Stimulated activated CD4-positive, alpha-beta T cell treated with anti-CD3 and anti-CD28 coated beads, Interleukin-15, amount 100 ng/mL, for 1 hour (primary cell): ENCODE data around the gene ARF6.
"Not testable (repeated sequence)": the region's sequence is repeated elsewhere in the genome, so short reads cannot be mapped to it uniquely, and the experiment has no call there.

Source experiments
- DNase-seq, 2 donors: peaks; one replicate each; pipeline ENCODE4 v3.0.0-alpha.2; 2020; ENCODE audit warnings: low read depth in 1 of 2, low spot score in 1 of 2

Gene ARF6

DNA sequence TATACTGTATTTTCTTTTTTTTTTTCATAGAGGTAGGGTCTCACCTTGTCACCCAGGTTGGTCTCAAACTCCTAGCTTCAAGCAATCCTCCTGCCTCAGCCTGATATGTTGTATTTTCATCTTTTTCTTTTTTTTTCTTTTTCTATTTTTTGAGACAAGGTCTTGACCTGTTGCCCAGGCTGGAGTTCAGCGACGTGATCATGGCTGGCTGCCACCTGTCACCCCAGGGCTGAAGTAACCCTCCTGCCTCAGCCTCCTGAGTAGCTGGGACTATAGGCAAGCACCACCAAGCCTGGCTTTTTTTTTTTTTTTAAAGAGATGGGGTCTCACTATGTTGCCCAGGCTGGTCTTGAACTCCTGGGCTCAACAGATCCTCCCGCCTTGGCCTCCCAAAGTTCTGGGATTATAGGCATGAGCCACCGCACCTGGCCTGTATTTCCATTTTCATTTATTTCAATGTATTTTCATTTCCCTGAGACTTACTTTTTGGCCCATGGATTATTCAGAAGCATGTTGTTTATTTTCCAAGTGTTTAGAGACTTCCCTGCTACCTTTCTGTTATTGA, 16.2 kb upstream of the ARF6 start:
- DNase-seq: no peak

- no peak for DNase-seq
Measured at GRCh38 chr14:49879646-49880204, 13.2 kb upstream of the ARF6 start.

DNA sequence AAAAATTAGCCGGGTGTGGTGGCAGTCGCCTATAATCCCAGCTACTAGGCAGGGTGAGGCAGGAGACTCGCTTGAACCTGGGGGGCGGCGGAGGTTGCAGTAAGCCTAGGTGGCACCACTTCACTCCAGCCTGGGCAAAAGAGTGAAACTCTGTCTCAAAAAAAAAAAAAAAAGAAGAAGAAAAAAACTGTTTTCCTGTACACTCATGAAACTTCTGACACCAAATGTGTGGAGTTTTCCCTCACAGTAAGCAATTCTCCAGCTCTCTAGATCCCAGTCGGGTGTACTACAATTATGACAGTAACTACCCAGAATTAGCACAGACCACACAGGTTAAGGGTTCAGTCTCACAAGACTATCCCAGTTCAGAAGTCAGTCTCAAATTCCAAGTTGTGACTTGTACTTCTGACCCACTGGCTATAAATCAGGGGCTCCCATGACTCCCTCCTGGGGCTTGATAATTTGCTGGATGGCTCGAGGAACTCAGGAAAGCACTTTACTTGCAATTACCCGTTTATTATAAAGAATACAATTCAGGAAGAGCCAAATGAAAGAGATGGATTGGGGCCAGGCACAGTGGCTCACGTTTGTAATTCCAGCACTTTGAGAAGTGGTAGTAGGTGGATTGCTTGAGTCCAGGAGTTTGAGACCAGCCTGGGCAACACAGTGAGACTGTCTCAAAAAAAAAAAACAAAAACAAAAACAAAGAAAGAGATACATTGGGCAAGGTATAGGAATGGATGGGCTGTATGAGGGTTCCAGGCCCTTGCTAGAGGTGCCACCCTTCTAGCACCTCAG, 12.4 kb upstream of the ARF6 start:
- DNase-seq: no peak

DNA sequence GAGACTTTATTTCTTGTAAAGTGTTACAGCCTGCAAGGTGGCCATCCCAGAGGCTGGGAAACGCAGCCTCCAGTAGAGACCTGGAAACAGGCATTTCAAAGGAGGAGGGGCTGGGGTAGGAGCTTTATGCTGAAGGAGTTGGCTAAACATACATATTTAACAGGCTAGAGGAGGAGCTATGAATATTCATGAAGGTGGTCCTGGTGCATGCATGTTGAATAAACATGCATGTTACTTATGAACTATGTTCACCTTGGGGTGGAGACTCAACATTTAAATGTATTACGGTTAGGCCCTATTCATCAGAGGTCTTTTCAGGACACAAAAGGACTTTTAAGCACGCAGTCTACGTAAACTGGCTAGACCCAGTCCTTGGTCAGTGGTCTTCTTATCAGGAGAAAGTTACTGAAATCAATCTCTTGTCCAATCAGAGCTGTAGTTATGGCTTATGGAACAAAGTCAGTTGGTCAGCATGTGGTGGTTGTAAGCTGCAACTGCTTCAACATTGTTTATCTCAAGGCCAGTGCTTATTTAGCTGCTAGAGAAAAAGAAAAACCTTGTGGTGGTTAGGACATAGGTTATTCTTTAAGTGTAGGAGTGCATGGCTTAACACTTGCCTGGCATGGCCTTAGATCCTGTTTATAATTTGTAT, 11.4 kb upstream of the ARF6 start:
- DNase-seq: no peak

DNA sequence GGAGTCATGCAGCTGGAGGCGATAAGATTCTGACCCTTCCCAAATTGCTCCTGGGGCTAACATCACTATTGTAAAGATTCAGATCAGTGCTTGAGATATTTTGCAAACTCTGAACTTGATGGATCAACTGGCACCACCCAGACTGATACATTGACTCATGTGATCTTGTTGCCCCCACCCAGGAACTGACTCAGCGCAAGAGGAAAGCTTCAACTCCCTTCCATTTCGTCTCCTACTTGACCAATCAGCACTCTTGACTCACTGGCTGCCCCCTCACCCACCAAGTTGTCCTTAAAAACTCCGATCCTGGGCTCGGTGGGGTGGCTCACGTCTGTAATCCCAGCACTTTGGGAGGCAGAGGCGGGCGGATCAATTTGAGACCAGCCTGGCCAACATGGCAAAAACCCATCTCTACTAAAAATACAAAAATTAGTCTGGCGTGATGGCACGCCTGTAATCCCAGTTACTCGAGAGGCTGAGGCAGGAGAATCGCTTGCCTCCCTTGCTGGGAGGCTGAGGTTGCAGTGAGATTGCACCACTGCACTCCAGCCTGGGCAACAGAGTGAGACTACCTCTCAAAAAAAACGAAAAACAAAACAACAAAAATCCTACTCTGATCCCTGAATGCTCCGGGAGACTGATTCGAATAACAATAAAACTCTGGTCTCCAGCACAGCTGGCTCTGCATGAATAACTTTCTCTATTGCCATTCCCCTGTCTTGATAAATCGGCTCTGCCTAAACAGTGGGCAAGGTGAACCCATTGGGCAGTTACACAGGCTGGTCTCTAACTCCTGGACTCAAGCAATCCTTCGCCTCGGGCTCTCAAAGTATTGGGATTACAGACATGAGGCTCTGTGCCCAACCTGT, 9.8 kb upstream of the ARF6 start:
- DNase-seq: no peak

- DNase-seq: no peak
Measured at GRCh38 chr14:49886523-49886922, 6.4 kb upstream of the ARF6 start.

DNA sequence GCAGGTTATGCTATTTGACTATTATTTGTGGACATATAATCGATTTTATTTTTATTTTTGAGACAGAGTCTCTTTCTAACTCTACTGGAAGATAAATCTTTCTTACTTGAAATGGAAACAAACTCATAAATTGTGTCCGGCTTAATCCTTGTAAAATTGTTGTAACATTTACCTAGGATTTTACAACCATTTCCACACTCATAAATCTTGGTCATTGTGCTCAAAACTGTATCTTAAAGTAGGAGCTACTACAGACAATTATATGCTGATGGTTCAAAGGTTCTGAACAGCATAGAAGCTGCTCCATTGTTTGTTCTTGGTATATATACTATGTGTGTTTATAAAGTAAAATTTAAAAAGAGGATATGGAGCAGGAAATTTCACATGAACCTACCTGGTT, 4.6 kb upstream of the ARF6 start:
- DNase-seq: no peak

DNA sequence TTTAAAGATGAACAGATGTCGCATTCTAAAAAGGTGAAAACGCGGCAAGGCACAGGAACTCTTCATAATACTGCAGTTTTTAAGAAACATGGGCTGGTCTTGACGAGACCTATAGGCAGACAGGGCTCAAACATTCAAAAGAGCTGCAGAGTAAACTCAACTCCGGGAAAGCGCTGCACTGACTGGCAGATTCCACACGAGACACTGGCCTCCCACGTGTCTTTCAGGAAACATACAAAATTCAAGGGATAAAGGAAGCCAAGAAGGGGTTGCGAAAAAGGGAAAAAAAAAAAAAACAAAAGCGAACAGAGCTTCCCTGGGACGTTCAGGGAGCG, 614 bp upstream of the ARF6 start:
- DNase-seq: peak in 1 of 2 donors; percentile 13

- DNase-seq: peak; percentile 49 to 65
Measured at GRCh38 chr14:49893309-49894213, 679 bp downstream of the ARF6 start.

DNA sequence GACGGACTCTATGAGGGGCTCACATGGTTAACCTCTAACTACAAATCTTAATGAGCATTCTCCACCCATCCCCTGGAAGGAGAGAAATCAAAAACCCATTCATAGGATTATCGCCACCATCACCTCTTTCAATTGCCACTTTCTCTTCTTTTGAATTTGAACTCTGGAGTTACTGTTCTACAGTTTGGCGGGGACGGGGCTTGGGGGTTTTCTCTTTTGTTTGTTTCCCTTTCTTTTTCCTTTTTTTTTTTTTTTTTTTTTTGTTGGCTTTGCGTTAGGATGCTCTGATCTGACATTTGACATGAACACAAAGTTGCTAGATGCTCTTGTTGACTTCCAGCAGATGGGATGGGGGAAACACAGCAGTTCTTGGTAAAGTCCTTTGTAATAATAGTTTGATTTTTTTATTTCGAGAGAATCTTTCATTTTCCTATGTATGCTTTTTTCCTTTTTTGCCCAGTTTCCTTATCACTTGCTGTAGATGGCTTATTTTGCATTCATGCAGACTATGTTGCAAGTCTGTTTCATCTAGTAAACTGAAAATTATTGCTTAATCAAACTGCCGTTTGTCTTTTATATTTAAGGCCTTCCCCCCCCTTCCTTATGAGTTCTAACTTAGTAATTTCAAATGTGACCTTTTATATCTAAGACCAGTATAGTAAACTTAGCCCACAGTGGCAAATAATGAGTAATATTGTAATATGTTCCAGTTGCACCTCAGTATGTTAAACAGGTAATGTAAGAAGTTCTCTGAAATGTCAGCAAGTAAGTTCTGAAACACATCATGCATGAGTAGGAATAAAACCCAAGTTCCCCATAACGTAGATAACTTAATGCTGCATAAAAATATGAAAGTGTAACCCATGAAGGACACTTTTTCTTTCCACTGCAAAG, 1.6 kb downstream of the ARF6 start:
- not testable (repeated sequence) for DNase-seq

GRCh38 chr14:49895480-49895879, 2.6 kb downstream of the ARF6 start:
- DNase-seq: no peak

DNA sequence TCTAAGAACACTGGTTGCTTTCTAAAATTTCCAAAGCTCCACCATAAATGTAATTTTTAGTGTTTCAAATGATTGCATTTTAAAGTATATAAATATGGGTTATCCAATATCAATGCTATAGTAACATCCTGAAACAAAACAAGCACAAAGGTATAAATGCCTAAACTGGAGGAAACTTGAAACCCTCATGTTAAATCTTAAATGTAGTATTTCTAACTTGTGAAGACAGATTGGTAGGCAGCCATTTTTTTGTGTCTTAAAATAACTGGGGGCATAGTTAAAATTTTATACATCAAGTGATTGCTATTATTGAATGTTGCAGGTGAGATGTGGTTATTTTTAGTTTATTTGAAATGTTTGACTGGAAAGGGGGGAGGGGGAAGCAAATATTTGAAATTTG, 3.4 kb downstream of the ARF6 start:
- not testable (repeated sequence) for DNase-seq

GRCh38 chr14:49896966-49897365, 4.1 kb downstream of the ARF6 start:
- no peak for DNase-seq

GRCh38 chr14:49897414-49897813, 4.5 kb downstream of the ARF6 start:
- DNase-seq: no peak

DNA sequence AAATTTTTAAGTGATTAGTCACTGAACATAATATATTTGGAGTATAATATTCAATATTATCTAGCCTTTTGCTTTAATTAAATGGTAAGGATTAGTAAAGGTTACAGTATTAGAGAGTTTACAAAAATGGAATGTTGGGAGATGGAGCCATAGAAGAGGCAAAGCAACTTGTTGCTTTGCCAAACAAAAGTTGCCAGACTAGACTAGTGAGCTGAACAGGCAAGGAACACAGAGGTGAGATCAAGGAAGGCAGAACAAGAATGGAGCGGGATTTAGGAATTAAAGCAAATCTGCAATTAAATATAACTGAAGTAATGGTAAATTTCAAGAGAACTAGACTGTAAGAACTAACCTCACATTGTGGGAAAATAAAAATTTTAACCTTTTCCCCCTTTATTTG, 5.1 kb downstream of the ARF6 start:
- DNase-seq: no peak

- DNase-seq: no peak
Measured at GRCh38 chr14:49898485-49898884, 5.6 kb downstream of the ARF6 start.

- no peak for DNase-seq
Measured at GRCh38 chr14:49900973-49901372, 8.1 kb downstream of the ARF6 start.

GRCh38 chr14:49902679-49903246, 9.9 kb downstream of the ARF6 start:
- DNase-seq: not testable (repeated sequence)

GRCh38 chr14:49904270-49904669, 11.4 kb downstream of the ARF6 start:
- no peak for DNase-seq
